ENCODE results near the gene TRIML2. TPM values are rescaled to one million over a fixed set of nuclear protein-coding genes. Genes with fewer than 3 reads are reported as not detected.

Gene TRIML2
- polyA plus RNA-seq, 1 donor from 2014 or later, result not detected

- no peak overlapping the region for H2AFZ ChIP-seq (ENCODE audit: low read depth, low read length)
- H3K27ac ChIP-seq (ENCODE audit: low read length), result no peak overlapping the region
- no peak overlapping the region for H3K4me3 ChIP-seq (ENCODE audit: low read length)
- no peaks in the 10 kb centered on the region for H3K79me2 ChIP-seq (replicated peaks; ENCODE audit: insufficient read depth, low read length)
- TF ChIP-seq TAF1 (IDR thresholded peaks at IDR 0.05; ENCODE audit: low read depth) (no peak), RAD21 (conservative IDR thresholded peaks at IDR 0.05) (no peak), REST (IDR thresholded peaks at IDR 0.05; ENCODE audit: borderline replicate concordance) (no peak), EZH2 (IDR thresholded peaks at IDR 0.05; ENCODE audit: borderline replicate concordance, insufficient read depth, low read length, poor library complexity, severe bottlenecking) (no peak), CTCF (IDR thresholded peaks at IDR 0.05; ENCODE audit: poor library complexity, severe bottlenecking) (no peak), EP300 (conservative IDR thresholded peaks at IDR 0.05; ENCODE audit: poor library complexity, severe bottlenecking) (no peak), POLR2AphosphoS5 (IDR thresholded peaks at IDR 0.05) (no peak), SMC3 (conservative IDR thresholded peaks at IDR 0.05; ENCODE audit: poor library complexity) (no peak), MXI1 (conservative IDR thresholded peaks at IDR 0.05; ENCODE audit: poor library complexity, severe bottlenecking) (no peak)
- H3K9me3 ChIP-seq (ENCODE audit: low read length), result no peaks in the 10 kb centered on the region
- H3K9ac ChIP-seq (ENCODE audit: low read length), result no peak overlapping the region
- no peaks in the 10 kb centered on the region for H3F3A ChIP-seq (ENCODE audit: insufficient read depth, low read length, poor library complexity, severe bottlenecking)
- no peaks in the 10 kb centered on the region for H3K9me2 ChIP-seq (ENCODE audit: insufficient read depth, low read length)
- no peak overlapping the region for H3K4me2 ChIP-seq (ENCODE audit: low read length)
- H3K36me3 ChIP-seq (ENCODE audit: insufficient read depth, low read length), result no peaks in the 10 kb centered on the region
- H4K20me1 ChIP-seq (ENCODE audit: insufficient read depth), result no peaks in the 10 kb centered on the region
- H3K27me3 ChIP-seq (ENCODE audit: insufficient read depth, low read depth, low read length), result no peaks in the 10 kb centered on the region
These were observed 1.5 kb upstream of the TRIML2 start for GRCh38 chr4:188110741-188111471.

GRCh38 chr4:188110036-188110435, 633 bp upstream of the TRIML2 start:
- H3K9me2 ChIP-seq (ENCODE audit: insufficient read depth, low read length), result no peaks in the 10 kb centered on the region
- H3K27ac ChIP-seq (ENCODE audit: low read length), result no peak overlapping the region
- no peaks in the 10 kb centered on the region for H3K36me3 ChIP-seq (ENCODE audit: insufficient read depth, low read length)
- H3K79me2 ChIP-seq (replicated peaks; ENCODE audit: insufficient read depth, low read length), result no peaks in the 10 kb centered on the region
- TF ChIP-seq CTCF (IDR thresholded peaks at IDR 0.05; ENCODE audit: poor library complexity, severe bottlenecking) (no peak), TAF1 (IDR thresholded peaks at IDR 0.05; ENCODE audit: low read depth) (no peak), REST (IDR thresholded peaks at IDR 0.05; ENCODE audit: borderline replicate concordance) (no peak), SMC3 (conservative IDR thresholded peaks at IDR 0.05; ENCODE audit: poor library complexity) (no peak), EZH2 (IDR thresholded peaks at IDR 0.05; ENCODE audit: borderline replicate concordance, insufficient read depth, low read length, poor library complexity, severe bottlenecking) (no peak), POLR2AphosphoS5 (IDR thresholded peaks at IDR 0.05) (no peak), RAD21 (conservative IDR thresholded peaks at IDR 0.05) (no peak)
- no peaks in the 10 kb centered on the region for H3K27me3 ChIP-seq (ENCODE audit: insufficient read depth, low read depth, low read length)
- H3K9me3 ChIP-seq (ENCODE audit: low read length), result no peaks in the 10 kb centered on the region
- H3K4me3 ChIP-seq (ENCODE audit: low read length), result no peak overlapping the region
- H3F3A ChIP-seq (ENCODE audit: insufficient read depth, low read length, poor library complexity, severe bottlenecking), result no peaks in the 10 kb centered on the region
- H4K20me1 ChIP-seq (ENCODE audit: insufficient read depth), result no peaks in the 10 kb centered on the region
- no peak overlapping the region for H3K4me2 ChIP-seq (ENCODE audit: low read length)
- no peak overlapping the region for H3K9ac ChIP-seq (ENCODE audit: low read length)
- no peak overlapping the region for H2AFZ ChIP-seq (ENCODE audit: low read depth, low read length)

All from neural cell (in vitro differentiated cells).